GM21723 (cell line): ENCODE data around the gene LRRD1.
"Not testable (repeated sequence)": the region's sequence is repeated elsewhere in the genome, so short reads cannot be mapped to it uniquely, and the experiment has no call there.

Source experiments
- ATAC-seq: cut with Tn5 transposase; IDR thresholded peaks from one replicate; pipeline ENCODE4 v1.9.1; 2021; ENCODE audit warnings: mild to moderate bottlenecking, moderate library complexity; ENCODE audit not compliant: unreplicated experiment

LRRD1 gene

GRCh38 chr7:92178928-92179924 lies at the start of gene LRRD1:
LRRD1 (minus strand) TSS chr7:92179142; CDS start chr7:92165202, 13,940 bp downstream.
- peak; percentile 100 for ATAC-seq

GRCh38 chr7:92228742-92229141 lies 49.8 kb upstream of the LRRD1 start:
- no peak for ATAC-seq

GRCh38 chr7:92228100-92228499 lies 49.2 kb upstream of the LRRD1 start:
- ATAC-seq, result no peak

- ATAC-seq, result no peak
Observed at GRCh38 chr7:92226981-92227380, 48.0 kb upstream of the LRRD1 start.

- ATAC-seq, result no peak
Observed at GRCh38 chr7:92221766-92222165, 42.8 kb upstream of the LRRD1 start.

- no peak for ATAC-seq
Observed at GRCh38 chr7:92206672-92207071, 27.7 kb upstream of the LRRD1 start.

GRCh38 chr7:92205987-92206386 lies 27.0 kb upstream of the LRRD1 start:
- no peak for ATAC-seq

GRCh38 chr7:92200791-92201190 lies 21.8 kb upstream of the LRRD1 start:
- ATAC-seq, result no peak

GRCh38 chr7:92192326-92192725 lies 13.4 kb upstream of the LRRD1 start:
- no peak for ATAC-seq

GRCh38 chr7:92189246-92189645 lies 10.3 kb upstream of the LRRD1 start:
- ATAC-seq, result not testable (repeated sequence)

GRCh38 chr7:92184294-92184693 lies 5.4 kb upstream of the LRRD1 start:
- not testable (repeated sequence) for ATAC-seq

GRCh38 chr7:92177362-92177761 lies 1.6 kb downstream of the LRRD1 start:
- no peak for ATAC-seq

- ATAC-seq, result not testable (repeated sequence)
Observed at GRCh38 chr7:92169529-92169928, 9.4 kb downstream of the LRRD1 start.

- ATAC-seq, result no peak
Observed at GRCh38 chr7:92161271-92161670, 17.7 kb downstream of the LRRD1 start.

- peak; percentile 68 for ATAC-seq
Observed at GRCh38 chr7:92158660-92159575, 20.0 kb downstream of the LRRD1 start.

- ATAC-seq, result no peak
Observed at GRCh38 chr7:92156990-92157389, 22.0 kb downstream of the LRRD1 start.

GRCh38 chr7:92155108-92155739 lies 23.7 kb downstream of the LRRD1 start:
- ATAC-seq, result no peak

GRCh38 chr7:92150450-92151017 lies 28.4 kb downstream of the LRRD1 start:
- no peak for ATAC-seq

- ATAC-seq, result no peak
Observed at GRCh38 chr7:92149736-92150239, 29.2 kb downstream of the LRRD1 start.

- not testable (repeated sequence) for ATAC-seq
Observed at GRCh38 chr7:92143192-92143880, 35.6 kb downstream of the LRRD1 start.
